Hair follicular keratinocyte (primary cell): ENCODE measurements around the gene LCE1A. TPM values are rescaled to one million over a fixed set of nuclear protein-coding genes. Genes with fewer than 3 reads are reported as not detected.

Source experiments
- total RNA-seq: library from RNA; depleted of rRNA; stranded (reverse); fragments of >200 nt; gene quantifications from 2 replicates; pipeline ENCODE4 v1.2.3, GENCODE V29; 2015

The LCE1A gene
- total RNA-seq: 2.9 TPM in 1 of 2 replicates, not detected in the other

GRCh38 chr1:152827173-152827572 is at the start of gene LCE1A:
Gene LCE1A, plus strand, starts transcription at chr1:152827473. Its CDS starts 0 bp downstream, at chr1:152827473.

GRCh38 chr1:152786077-152786476 is 41.2 kb upstream of the LCE1A start, which contains the start of gene LCE1E:
Gene LCE1E, plus strand, starts transcription at chr1:152786257. Its CDS starts 1,043 bp downstream, at chr1:152787300.

GRCh38 chr1:152796421-152796820 is 30.9 kb upstream of the LCE1A start, which contains the start of gene LCE1D:
Gene LCE1D, plus strand, starts transcription at chr1:152796721. Its CDS starts 1,074 bp downstream, at chr1:152797795.

GRCh38 chr1:152806576-152806975 is 20.7 kb upstream of the LCE1A start, which contains the start of gene LCE1C:
Gene LCE1C, minus strand, starts transcription at chr1:152806651. Its CDS starts 1,173 bp downstream, at chr1:152805478.

GRCh38 chr1:152811671-152812070 is 15.6 kb upstream of the LCE1A start, which contains the start of gene LCE1B:
Gene LCE1B, plus strand, starts transcription at chr1:152811971. Its CDS starts 476 bp downstream, at chr1:152812447.

GRCh38 chr1:152842556-152842955 is 15.3 kb downstream of the LCE1A start, which contains the start of gene LCE6A:
Gene LCE6A, plus strand, starts transcription at chr1:152842856. Its CDS starts 665 bp downstream, at chr1:152843521.

GRCh38 chr1:152859696-152860095 is 32.4 kb downstream of the LCE1A start, which contains the start of gene LCE7A:
Gene LCE7A, plus strand, starts transcription at chr1:152859996. Its CDS starts 702 bp downstream, at chr1:152860698.

Other genes starting within 250 kb of the LCE1A start
- gene LCE3D, start 247.0 kb upstream of the LCE1A start, total RNA-seq: 6.0 TPM in 1 of 2 replicates, not detected in the other
- gene LCE3C, start 227.2 kb upstream of the LCE1A start, total RNA-seq: not detected in 2 replicates
- not detected in 2 replicates for gene LCE3B, start 213.7 kb upstream of the LCE1A start, total RNA-seq
- not detected in 2 replicates for gene LCE3A, start 204.4 kb upstream of the LCE1A start, total RNA-seq
- gene LCE2D, start 164.1 kb upstream of the LCE1A start, total RNA-seq: not detected in 2 replicates
- gene LCE2C, start 152.2 kb upstream of the LCE1A start, total RNA-seq: not detected in 2 replicates
- gene LCE2B, start 141.3 kb upstream of the LCE1A start, total RNA-seq: not detected in 2 replicates
- not detected in 2 replicates for gene LCE2A, start 129.1 kb upstream of the LCE1A start, total RNA-seq
- not detected in 2 replicates for gene LCE4A, start 119.3 kb upstream of the LCE1A start, total RNA-seq
- 0.04 TPM in 1 of 2 replicates, not detected in the other for gene KPRP, start 69.4 kb upstream of the LCE1A start, total RNA-seq
- gene LCE1F, start 52.3 kb upstream of the LCE1A start, total RNA-seq: not detected in 2 replicates
- 0.91 TPM in 1 of 2 replicates, not detected in the other for gene LCE1E, start 41.2 kb upstream of the LCE1A start, total RNA-seq
- not detected in 2 replicates for gene LCE1D, start 30.8 kb upstream of the LCE1A start, total RNA-seq
- gene LCE1C, start 20.8 kb upstream of the LCE1A start, total RNA-seq: 1.1 and 9.9 TPM in 2 replicates
- gene LCE1B, start 15.5 kb upstream of the LCE1A start, total RNA-seq: 0.11 TPM in 1 of 2 replicates, not detected in the other
- not detected in 2 replicates for gene LCE6A, start 15.4 kb downstream of the LCE1A start, total RNA-seq
- gene LCE7A, start 32.5 kb downstream of the LCE1A start, total RNA-seq: not detected in 2 replicates
- gene SMCP, start 50.8 kb downstream of the LCE1A start, total RNA-seq: not detected in 2 replicates
- gene IVL, start 81.1 kb downstream of the LCE1A start, total RNA-seq: 5.2 and 10.2 TPM in 2 replicates
- 0.31 TPM in 1 of 2 replicates, not detected in the other for gene SPRR5, start 119.7 kb downstream of the LCE1A start, total RNA-seq
- not detected in 2 replicates for gene SPRR4, start 143.2 kb downstream of the LCE1A start, total RNA-seq
- not detected in 2 replicates for gene SPRR1A, start 156.6 kb downstream of the LCE1A start, total RNA-seq
- gene SPRR3, start 174.3 kb downstream of the LCE1A start, total RNA-seq: 0.61 and 0.70 TPM in 2 replicates
- gene SPRR1B, start 203.7 kb downstream of the LCE1A start, total RNA-seq: 31.1 and 43.3 TPM in 2 replicates
- gene SPRR2D, start 213.6 kb downstream of the LCE1A start, total RNA-seq: 1.1 and 1.2 TPM in 2 replicates
- gene SPRR2A, start 230.0 kb downstream of the LCE1A start, total RNA-seq: 0.39 and 0.87 TPM in 2 replicates
- gene SPRR2B, start 244.1 kb downstream of the LCE1A start, total RNA-seq: not detected in 2 replicates